CD4-positive, alpha-beta T cell treated with Interleukin-10 for 1 hour (primary cell): Measurements from ENCODE around the gene CDKAL1.

Experiments used
- DNase-seq: peaks from one replicate; pipeline ENCODE4 v3.0.0-alpha.2; 2020

Gene CDKAL1

DNA sequence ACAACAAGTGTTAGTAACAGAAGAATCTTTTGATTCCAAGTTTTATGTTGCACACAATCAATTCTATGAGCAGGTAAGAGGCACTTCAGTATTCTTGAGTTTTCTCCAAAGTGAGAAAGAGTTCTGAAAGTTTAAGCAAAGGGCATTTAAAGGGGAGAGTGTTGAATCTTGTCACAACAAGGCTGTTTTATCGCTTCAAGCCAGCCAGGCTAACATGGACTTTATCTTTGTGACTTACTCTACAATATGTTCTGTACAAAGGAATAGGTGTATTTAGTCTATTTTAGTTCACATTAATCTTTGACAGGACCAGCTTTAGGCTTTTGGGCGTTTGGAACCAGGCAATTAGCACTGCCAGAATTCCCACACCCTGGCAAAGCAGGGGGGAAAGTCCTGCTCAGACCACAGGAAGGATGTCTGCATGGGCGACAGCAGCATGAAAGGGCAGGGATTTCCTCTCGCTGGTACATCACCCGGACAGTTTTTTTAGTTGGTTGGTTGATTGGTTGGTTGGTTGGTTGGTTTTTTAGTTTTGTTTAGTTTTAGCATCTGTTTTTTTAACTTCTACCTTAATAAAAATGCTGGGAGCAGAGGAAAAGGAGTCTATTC, 663.9 kb downstream of the CDKAL1 start:
- no peak for DNase-seq

DNA sequence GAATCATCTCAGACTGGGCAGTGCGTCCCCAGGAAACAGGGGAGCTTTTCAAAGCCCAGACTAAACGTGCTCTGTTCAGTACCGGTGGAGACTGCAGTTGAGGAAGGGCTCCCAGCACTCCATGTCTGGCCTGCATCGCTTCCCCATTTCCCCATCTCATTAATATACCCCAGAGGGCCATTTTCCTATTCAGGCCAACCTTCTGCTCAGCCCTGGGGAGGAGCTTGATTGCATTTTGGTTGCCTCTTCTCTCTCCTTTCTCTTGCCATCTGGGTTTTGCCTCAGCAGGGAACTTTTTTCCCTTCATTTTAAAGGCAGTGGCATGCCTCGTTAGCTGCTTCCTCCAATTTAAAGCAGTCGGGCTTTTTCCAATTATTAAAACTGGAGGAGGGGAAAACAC, 665.0 kb downstream of the CDKAL1 start:
- no peak for DNase-seq

DNA sequence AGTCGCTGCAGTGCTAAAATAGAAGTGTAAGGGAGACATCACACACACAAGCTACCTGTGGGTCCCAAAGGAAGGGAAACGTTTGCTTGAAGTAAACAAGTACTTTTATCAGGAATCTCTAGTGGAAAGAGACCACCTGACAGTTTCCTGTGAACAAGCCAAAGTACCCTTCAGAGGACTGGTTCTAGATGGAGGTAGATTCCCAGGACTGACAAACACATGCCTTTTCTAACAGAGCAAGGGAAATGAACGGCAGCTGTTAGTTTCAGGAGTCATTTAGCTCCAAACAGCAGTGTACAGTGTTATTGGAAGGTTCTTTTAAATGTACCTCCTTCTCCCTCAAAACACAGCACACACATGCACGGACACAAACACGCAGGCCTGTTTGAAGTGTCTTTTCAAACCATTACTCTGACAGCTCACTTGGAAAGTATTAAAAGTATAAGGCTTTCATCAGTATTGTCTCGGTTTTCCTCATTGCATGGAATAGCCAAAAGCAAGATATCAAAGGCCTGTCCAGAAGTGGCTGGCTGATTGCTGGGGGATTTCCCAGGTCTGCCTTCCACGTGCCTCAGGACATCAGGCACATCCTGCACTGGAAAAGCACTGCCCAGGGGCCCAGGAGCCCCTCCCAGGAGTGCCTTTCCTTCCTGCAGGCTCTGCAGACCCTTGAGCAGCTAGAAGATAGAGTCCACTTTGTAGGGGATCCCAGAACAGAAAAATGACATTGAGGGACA, 666.0 kb downstream of the CDKAL1 start:
- DNase-seq: no peak

- no peak for DNase-seq
Measured at GRCh38 chr6:21201187-21201586, 666.9 kb downstream of the CDKAL1 start.

- no peak for DNase-seq
Measured at GRCh38 chr6:21201637-21202350, 667.5 kb downstream of the CDKAL1 start.

DNA sequence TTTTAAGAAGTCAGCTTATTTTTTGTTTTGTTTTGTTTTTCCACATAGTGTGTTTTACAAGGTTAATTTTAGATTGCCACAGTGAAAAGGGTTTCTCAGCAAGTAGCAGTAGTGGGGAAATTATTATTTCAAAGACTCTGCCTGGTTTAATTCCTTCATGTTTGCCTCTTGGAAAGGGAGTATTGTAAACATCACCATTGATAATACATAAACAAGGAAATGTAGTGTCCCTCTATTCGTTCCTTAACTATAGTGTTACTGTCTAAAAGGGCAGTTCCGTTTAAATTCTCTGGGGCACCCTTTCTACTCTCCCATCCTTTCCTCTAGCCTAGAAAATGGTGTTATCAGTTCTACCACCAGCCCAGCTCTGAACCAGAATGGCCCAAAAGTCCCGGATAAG, 668.3 kb downstream of the CDKAL1 start:
- no peak for DNase-seq

DNA sequence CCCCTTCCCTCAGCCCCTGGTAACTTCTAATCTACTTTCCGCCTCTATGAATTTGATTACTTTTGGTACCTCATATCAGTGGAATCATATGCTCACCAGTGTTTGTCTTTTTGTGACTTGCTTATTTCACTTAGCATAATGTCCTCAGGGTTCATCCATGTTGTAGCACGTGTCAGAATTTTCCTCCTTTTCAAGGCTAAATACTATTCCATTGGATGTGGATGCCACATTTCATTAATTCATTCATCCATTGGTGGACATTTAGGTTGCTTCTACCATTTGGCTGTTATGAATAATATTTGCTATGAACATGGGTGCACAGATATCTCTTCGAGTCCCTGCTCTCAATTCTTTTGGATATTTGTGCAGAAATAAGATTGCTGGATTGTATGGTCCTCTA, 670.7 kb downstream of the CDKAL1 start:
- DNase-seq: no peak

- DNase-seq: no peak
Measured at GRCh38 chr6:21208081-21208795, 674.0 kb downstream of the CDKAL1 start.

GRCh38 chr6:21208796-21209186, 674.5 kb downstream of the CDKAL1 start:
- no peak for DNase-seq

DNA sequence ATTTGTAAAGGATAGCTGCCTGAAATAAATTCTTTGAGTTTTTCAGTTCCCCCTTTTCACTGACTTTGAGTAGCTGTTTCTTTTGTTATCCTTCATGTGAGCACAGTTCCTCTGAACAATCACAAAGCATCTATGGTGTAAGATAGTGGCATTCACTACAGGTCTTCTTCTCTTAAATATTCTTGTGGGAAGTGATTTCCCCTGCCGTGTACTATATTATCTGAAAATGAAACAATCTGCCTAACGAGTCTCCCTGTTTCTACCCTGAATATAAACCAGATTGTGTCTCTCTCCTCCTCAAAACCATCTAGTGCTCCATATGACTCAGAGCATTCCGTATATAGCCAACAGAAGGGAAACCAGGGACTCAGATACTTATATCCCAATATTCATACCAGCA, 679.2 kb downstream of the CDKAL1 start:
- DNase-seq: no peak

- DNase-seq: no peak
Measured at GRCh38 chr6:21214738-21215448, 680.6 kb downstream of the CDKAL1 start.

DNA sequence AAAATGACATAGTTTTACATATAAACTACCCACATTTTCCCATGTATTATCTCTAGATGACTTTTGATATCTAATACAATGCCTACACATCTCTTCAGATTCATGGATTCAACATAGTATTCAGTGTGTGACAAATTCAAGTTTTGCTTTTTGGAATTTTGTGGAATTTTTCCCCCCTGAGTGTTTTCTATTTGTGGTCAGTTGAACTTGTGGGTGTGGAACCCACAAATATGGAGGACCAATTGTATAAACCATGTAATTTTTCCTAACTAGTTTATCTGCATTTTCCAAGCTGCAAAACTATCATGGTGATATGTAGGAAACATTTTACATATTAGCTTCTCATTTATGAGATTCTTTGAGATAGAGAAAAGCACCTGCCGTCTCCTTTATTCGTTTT, 685.0 kb downstream of the CDKAL1 start:
- DNase-seq: no peak

GRCh38 chr6:21219856-21220255, 685.6 kb downstream of the CDKAL1 start:
- no peak for DNase-seq

DNA sequence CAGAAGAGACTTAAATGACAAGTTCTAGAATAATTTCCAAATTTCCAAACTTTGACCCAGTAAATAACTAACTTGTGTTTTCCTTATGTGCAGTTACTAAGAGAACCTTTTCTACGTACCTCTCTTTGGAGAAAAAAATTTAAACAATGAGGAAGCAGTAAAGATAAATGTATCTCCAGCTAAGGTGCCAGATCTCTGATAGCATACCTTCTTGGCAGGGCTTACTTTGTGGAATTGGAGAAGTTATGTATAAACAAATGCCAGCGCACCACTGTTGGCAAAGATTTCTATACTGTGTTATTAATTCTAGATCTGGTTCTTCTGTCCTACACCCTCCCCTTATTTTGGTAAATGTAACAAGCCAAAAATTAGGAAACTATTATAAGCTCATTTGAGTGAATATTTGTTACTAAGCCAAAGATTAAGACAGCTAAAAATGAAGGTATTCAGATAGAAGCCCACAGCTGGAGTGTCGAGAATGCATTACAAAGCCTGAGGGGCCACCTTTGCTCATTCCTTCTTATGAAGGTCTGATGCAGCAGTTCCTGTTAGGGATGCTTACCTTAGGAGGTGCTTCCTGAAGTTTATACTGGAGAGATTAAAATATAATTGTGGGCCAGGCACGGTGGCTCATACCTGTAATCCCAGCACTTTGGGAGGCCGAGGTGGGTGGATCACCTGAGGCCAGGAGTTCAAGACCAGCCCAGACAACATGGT, 686.2 kb downstream of the CDKAL1 start:
- DNase-seq: no peak

- no peak for DNase-seq
Measured at GRCh38 chr6:21222656-21223055, 688.4 kb downstream of the CDKAL1 start.

GRCh38 chr6:21225912-21226311, 691.7 kb downstream of the CDKAL1 start:
- DNase-seq: no peak

- DNase-seq: no peak
Measured at GRCh38 chr6:21227486-21227885, 693.2 kb downstream of the CDKAL1 start.

GRCh38 chr6:21228411-21228810, 694.2 kb downstream of the CDKAL1 start:
- no peak for DNase-seq

DNA sequence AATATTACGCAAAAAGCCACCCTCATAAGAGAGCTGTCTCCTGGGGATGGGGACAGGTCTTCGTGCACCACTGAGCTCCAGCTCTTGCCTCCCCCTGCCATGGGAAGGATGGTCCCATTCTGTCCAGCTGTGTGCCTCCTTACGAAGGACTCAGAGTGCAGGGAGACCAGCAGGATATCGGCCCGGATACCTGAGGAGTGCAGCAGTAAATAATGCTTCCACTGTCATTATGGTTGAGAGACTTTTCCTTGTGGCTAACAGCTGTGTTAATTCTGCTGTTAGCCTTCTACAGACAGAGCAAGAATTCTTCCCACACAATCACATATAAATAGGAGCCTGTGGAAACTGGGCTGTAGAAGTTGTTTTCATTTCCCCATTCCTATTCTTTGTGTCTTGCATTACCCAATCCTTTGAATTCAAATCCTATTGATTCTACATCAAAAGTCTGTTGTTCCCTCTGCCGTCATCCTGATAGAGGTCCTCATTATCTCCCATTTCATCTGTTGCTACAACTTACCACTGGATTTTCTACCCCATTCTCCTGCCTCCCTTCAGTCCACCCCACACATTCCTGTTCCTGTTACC, 694.7 kb downstream of the CDKAL1 start:
- DNase-seq: no peak

GRCh38 chr6:21230536-21230935, 696.3 kb downstream of the CDKAL1 start:
- DNase-seq: no peak

DNA sequence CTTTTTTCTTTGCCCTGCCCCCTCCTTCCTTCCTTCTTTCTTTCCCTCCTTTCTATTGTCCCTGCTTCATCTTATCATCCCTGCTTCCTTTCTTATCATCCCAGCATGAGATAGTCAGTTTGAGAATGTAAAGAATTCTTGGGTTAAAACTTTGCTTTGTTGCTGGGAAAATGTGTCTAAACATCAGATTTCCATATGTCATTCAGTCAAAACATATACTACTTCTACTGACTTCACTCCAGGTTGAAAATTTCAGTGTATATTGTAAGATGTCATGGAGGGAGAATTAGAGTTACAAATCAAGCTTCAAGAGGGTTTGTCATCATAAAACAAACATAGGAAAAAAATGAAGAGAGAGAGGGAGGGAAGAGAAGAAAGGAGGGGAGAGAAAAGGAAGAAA, 700.9 kb downstream of the CDKAL1 start:
- no peak for DNase-seq

DNA sequence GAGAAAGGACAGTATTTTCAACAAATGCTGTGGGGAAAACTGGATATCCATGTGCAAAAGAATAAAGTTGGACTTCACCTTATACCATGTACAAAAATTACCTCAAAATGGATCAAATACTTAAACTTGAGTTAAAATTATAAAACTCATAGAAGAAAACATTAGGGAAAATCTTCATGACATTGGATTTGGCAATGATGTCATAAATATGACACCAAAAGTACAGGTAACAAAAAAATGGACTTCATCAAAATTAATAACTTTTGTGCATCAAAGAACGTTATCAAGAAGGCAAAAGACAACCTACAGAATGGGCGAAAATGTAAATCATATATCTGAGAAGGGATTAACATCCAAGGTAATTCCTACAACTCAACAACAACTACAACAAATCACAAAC, 704.0 kb downstream of the CDKAL1 start:
- DNase-seq: no peak
